K562 (cell line): ENCODE data around the gene SSU72. TPM values are rescaled to one million over a fixed set of nuclear protein-coding genes. Genes with fewer than 3 reads are reported as not detected.
A peak's percentile ranks its signal among the peaks of the same experiment; 100 is the strongest.

Experiments used
- BCLAF1 ChIP-seq, 2 experiments: fragments of 450-650 bp in 1 of 2; IDR thresholded peaks; 2 replicates each; pipeline ENCODE4 v1.6.1; 2011 to 2017; ENCODE audit warnings: low read depth in 2 of 2, antibody characterized with exemption in 1 of 2, borderline replicate concordance in 1 of 2, low read length in 1 of 2, mild to moderate bottlenecking in 1 of 2, mixed read lengths in 1 of 2; ENCODE audit not compliant: control insufficient read depth in 1 of 2
- CGGBP1 ChIP-seq: fragments of 250-450 bp; sonication (Bioruptor Pico); IDR thresholded peaks from 2 replicates; pipeline ENCODE4 v1.9.0; 2021; ENCODE audit warnings: mild to moderate bottlenecking
- EP300 ChIP-seq: IDR thresholded peaks from 2 replicates; pipeline ENCODE4 v1.6.1; 2012; ENCODE audit warnings: low read length, improper control_type of control experiment
- EP400 ChIP-seq: fragments of 450-650 bp; IDR thresholded peaks from 2 replicates; pipeline ENCODE4 v1.6.1; 2017; ENCODE audit warnings: antibody characterized with exemption, mild to moderate bottlenecking, moderate library complexity
- NFXL1 ChIP-seq: fragments of 450-650 bp; formaldehyde crosslinking; IDR thresholded peaks from 2 replicates; pipeline ENCODE4 v1.4.0; 2021; ENCODE audit warnings: mild to moderate bottlenecking
- NFYB ChIP-seq: IDR thresholded peaks from 2 replicates; pipeline ENCODE4 v1.6.1; 2011; ENCODE audit warnings: mild to moderate bottlenecking, moderate library complexity; ENCODE audit not compliant: insufficient read length; ENCODE audit errors: extremely low read depth
- PCBP1 ChIP-seq: fragments of 200-400 bp; formaldehyde crosslinking; IDR thresholded peaks from 2 replicates; pipeline ENCODE4 v1.6.1; 2018; ENCODE audit warnings: mild to moderate bottlenecking, low read depth, low read length; ENCODE audit not compliant: poor library complexity, severe bottlenecking
- PHB2 ChIP-seq: fragments of 450-650 bp; IDR thresholded peaks from 2 replicates; pipeline ENCODE4 v1.6.1; 2017; ENCODE audit warnings: low read depth
- POU5F1 ChIP-seq: fragments of 150-350 bp; IDR thresholded peaks from 2 replicates; pipeline ENCODE4 v1.6.1; 2014; ENCODE audit warnings: borderline replicate concordance, low read length, low read depth, mild to moderate bottlenecking; ENCODE audit not compliant: partially characterized antibody
- PTBP1 ChIP-seq: fragments of 200-400 bp; formaldehyde crosslinking; IDR thresholded peaks from 2 replicates; pipeline ENCODE4 v1.6.1; 2017; ENCODE audit warnings: low read depth, low read length
- RB1 ChIP-seq: fragments of 450-650 bp; IDR thresholded peaks from 2 replicates; pipeline ENCODE4 v1.6.1; 2017; ENCODE audit warnings: low read depth, mild to moderate bottlenecking
- RFX5 ChIP-seq: IDR thresholded peaks from 2 replicates; pipeline ENCODE4 v1.6.1; 2011; ENCODE audit warnings: low read depth, mild to moderate bottlenecking, improper control_type of control experiment, low read length
- SIRT6 ChIP-seq: IDR thresholded peaks from one replicate; pipeline ENCODE4 v1.6.1; 2012; ENCODE audit warnings: low read depth, mild to moderate bottlenecking, control low read depth, inconsistent platforms, low read length, moderate library complexity
- SP2 ChIP-seq: IDR thresholded peaks from 2 replicates; pipeline ENCODE4 v1.6.1; 2011; ENCODE audit warnings: mild to moderate bottlenecking, low read depth, low read length, moderate library complexity; ENCODE audit not compliant: poor library complexity, severe bottlenecking; ENCODE audit errors: extremely low read depth
- SPI1 ChIP-seq: IDR thresholded peaks from 2 replicates; pipeline ENCODE4 v1.6.1; 2011; ENCODE audit warnings: low read depth, low read length, control low read depth, borderline replicate concordance
- ZNF239 ChIP-seq: fragments of 250-450 bp; sonication (Bioruptor Pico); IDR thresholded peaks from 2 replicates; pipeline ENCODE4 v1.4.0; 2020; ENCODE audit warnings: mild to moderate bottlenecking
- ZNF354B ChIP-seq: fragments of 250-450 bp; sonication (Bioruptor Pico); IDR thresholded peaks from 2 replicates; pipeline ENCODE4 v1.4.0; 2020
- polyA plus RNA-seq, 8 experiments: library from polyadenylated mRNA; depleted of rRNA in 4 of 8; stranded (reverse) in 5 of 8; unstranded in 3 of 8; fragments of >200 nt; fragmentation: Nextera tagmentation in 2 of 8; fragmentation: Illumina TruSeq in 1 of 8; extraction: Ambion mirVana in 2 of 8; extraction: Trizol in 1 of 8; gene quantifications; 2 replicates each; pipeline versions ENCODE4 v1.2.1 to v1.2.3, GENCODE V29; 2011 to 2014; ENCODE audit warnings: inconsistent platforms in 1 of 8, missing spikeins in 1 of 8
- total RNA-seq, 7 experiments: library from RNA; depleted of rRNA in 6 of 7; stranded (reverse); fragments of >200 nt in 6 of 7; fragmentation: Illumina TruSeq in 2 of 7; extraction: Trizol in 2 of 7; gene quantifications; 2 replicates each; pipeline versions ENCODE4 v1.2.1 to v1.2.3, GENCODE V29; 2011 to 2021; ENCODE audit warnings: low replicate concordance in 1 of 7
- TF ChIP-seq, protein P1 (sequence below): fragments of 250-450 bp; sonication (Bioruptor Pico); IDR thresholded peaks from 2 replicates; pipeline ENCODE4 v1.9.0; 2021; ENCODE audit warnings: mild to moderate bottlenecking, inconsistent platforms

The SSU72 gene
- total and polyA plus RNA-seq, 9 of the 15 experiments (the other 6 are each of a cell fraction or from before 2014, with no cell fraction given): 70.8 to 201 (median 94.6) TPM

DNA sequence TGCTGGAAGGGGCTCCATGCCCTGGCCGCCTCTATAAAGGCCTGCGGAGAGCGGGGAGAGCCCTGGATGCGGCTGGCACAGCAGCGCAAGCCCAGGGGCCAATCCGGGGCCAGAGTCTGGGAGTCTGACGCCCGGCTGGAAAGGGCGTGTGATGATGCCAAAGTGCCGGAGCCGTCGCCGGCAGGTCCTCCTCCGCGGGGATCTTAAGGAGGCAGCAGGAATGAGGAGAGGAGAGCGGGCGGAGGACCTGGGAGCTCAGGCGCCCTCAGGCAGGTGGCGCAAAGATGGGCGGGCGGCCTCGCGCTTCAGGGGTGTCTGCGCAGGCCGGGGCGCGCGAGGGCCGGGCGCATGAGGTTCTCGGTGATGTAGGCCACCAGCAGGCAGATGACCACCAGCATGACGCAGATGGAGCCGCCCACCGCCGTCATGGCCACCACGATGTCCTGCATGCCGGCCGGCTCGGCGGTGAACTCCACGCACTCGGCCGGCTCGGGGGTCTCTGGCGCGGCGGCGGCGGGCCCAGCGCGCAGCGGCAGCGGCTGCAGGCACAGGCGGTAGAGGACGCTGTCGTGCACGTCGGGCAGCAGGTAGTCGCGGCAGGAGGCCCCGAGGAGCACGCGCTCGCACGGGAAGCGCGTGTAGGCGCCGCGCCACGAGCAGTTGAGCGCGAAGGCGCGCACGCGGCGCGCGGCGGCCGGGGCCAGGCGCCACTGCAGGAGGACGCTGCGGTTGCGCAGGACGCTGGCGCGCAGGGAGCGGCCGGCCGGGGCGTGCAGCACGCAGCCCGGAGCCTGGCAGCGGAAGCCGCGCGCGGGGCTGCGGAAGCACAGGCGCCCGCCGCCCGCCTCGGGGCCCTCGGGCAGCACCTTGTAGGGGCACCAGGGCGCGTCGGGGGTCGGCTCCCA, 24.6 kb upstream of the SSU72 start (continued):
- peak; percentile 55 for TF ChIP-seq RB1
- TF ChIP-seq SPI1: no peak
- TF ChIP-seq SIRT6: no peak
- no peak for TF ChIP-seq EP400
- no peak for TF ChIP-seq BCLAF1 (IDR thresholded peaks at IDR 0.05; ENCODE audit: borderline replicate concordance in 1 of 2, control insufficient read depth in 1 of 2, low read depth in 2 of 2, low read length in 1 of 2)
- no peak for TF ChIP-seq NFXL1
- TF ChIP-seq CGGBP1 (CRISPR knock-in tag): no peak
- no peak for TF ChIP-seq SP2
- TF ChIP-seq NFYB: no peak
- TF ChIP-seq, protein P1, sequence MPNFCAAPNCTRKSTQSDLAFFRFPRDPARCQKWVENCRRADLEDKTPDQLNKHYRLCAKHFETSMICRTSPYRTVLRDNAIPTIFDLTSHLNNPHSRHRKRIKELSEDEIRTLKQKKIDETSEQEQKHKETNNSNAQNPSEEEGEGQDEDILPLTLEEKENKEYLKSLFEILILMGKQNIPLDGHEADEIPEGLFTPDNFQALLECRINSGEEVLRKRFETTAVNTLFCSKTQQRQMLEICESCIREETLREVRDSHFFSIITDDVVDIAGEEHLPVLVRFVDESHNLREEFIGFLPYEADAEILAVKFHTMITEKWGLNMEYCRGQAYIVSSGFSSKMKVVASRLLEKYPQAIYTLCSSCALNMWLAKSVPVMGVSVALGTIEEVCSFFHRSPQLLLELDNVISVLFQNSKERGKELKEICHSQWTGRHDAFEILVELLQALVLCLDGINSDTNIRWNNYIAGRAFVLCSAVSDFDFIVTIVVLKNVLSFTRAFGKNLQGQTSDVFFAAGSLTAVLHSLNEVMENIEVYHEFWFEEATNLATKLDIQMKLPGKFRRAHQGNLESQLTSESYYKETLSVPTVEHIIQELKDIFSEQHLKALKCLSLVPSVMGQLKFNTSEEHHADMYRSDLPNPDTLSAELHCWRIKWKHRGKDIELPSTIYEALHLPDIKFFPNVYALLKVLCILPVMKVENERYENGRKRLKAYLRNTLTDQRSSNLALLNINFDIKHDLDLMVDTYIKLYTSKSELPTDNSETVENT (CRISPR knock-in tag): peak; percentile 43; the same call in 1 of the 2 replicates
- no peak for TF ChIP-seq PCBP1
- TF ChIP-seq EP300: no peak
- TF ChIP-seq PTBP1: no peak
- TF ChIP-seq ZNF239 (CRISPR knock-in tag): no peak
- no peak for TF ChIP-seq RFX5
- TF ChIP-seq ZNF354B (CRISPR knock-in tag): no peak
- no peak for TF ChIP-seq PHB2
- no peak for TF ChIP-seq POU5F1
